NCI-H1048 (cell line): ENCODE results near the gene KRTAP5-5.
"Not testable (repeated sequence)": the region's sequence is repeated elsewhere in the genome, so short reads cannot be mapped to it uniquely, and the experiment has no call there.

Source experiments
- DNase-seq: peaks from one replicate; lab custom pipeline; 2025; lab: John Stamatoyannopoulos, UW

KRTAP5-5 gene, protein sequence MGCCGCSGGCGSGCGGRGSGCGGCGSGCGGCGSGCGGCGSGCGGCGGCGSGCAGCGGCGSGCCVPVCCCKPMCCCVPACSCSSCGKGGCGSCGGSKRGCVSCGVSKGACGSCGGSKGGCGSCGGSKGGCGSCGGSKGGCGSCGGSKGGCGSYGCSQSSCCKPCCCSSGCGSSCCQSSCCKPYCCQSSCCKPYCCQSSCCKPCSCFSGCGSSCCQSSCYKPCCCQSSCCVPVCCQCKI

DNA sequence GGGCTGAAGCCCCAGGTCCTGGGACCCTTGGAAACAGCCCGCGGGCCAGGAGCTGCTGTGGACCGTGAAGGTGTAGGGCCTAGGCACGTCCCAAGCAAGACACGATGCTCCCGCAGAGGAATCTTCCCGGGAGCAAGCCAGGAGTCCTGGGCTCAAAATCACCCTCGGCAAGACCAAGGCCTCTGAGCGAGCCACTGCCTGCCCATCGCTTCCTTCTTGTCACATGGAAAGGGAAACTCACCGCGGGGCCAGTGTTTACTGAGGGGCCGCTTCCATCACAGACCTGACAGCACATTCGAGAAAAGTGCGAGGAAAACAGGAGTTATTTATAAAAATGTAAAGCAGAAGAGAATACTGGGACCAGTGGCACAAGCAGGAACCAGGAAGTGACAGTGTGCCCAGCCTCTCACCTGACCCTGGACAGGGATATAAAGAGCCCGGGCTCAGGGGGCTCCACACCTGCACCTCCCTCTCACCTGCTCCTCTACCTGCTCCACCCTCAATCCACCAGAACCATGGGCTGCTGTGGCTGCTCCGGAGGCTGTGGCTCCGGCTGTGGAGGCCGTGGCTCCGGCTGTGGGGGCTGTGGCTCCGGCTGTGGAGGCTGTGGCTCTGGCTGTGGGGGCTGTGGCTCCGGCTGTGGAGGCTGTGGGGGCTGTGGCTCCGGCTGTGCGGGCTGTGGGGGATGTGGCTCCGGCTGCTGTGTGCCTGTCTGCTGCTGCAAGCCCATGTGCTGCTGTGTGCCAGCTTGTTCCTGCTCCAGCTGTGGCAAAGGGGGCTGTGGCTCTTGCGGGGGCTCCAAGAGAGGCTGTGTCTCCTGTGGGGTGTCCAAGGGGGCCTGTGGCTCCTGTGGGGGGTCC, at the start of gene KRTAP5-5:
Gene KRTAP5-5, plus strand, starts transcription at position 450 of the 860 bp plus-strand sequence. Its CDS starts 66 bp downstream, at position 516.
- no peak for DNase-seq

DNA sequence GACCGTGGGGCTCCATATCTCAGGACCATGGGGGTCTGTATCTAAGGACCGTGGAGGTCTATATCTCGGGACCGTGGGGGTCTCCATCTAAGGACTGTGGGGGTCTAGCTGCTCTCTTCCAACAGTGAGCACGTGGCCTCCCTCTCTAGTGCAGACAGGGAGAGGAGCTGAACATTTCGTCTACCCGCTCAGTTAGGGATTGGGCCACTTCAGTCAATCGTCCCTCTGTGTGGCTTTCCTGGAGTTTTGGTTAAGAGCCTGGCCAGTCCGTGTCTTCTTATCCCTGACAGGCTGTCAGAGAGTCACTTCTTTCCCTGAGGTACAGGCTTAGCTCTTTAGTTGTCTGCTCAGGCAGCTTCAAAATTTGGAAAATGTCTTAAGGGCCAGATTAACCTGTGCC, 47.6 kb upstream of the KRTAP5-5 start:
- DNase-seq = no peak

DNA sequence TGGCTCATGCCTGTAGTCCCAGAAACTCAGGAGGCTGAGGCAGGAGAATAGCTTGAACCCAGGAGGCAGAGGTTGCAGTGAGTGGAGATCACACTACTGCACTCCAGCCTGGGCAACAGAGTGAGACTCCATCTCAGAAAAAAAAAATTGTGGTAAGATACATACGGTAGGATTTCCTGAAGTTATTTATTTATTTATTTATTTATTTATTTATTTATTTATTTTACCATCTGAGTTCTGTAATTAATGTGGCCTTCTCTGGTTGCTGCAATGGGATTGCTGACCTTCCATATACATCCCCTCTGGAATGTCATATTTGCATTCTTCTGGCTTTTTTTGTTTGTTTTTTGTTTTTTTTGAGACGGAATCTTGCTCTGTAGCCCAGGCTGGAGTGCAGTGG, 46.7 kb upstream of the KRTAP5-5 start:
- DNase-seq = not testable (repeated sequence)

DNA sequence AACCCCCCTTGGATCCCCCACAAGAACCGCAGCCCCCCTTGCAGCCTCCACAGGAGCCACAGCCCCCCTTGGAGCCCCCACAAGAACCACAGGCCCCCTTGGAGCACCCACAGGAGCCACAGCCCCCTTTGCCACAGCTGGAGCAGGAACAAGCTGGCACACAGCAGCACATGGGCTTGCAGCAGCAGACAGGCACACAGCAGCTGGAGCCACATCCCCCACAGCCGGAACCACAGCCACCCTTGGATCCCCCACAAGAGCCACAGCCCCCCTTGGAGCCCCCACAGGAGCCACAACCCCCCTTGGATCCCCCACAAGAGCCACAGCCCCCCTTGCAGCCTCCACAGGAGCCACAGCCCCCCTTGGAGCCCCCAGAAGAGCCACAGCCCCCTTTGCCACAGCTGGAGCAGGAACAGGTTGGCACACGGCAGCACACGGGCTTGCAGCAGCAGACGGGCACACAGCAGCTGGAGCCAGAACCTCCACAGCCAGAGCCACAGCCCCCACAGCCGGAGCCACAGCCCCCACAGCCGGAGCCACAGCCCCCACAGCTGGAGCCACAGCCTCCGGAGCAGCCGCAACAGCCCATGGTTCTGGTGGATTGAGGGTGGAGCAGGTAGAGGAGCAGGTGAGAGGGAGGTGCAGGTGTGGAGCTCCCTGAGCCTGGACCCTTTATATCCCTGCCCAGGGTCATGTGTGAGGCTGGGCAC, 44.8 kb upstream of the KRTAP5-5 start, which contains the start of gene KRTAP5-1:
Gene KRTAP5-1, minus strand, starts transcription at position 623 of the 710 bp plus-strand sequence. Its CDS starts 34 bp downstream, at position 589.
- DNase-seq = not testable (repeated sequence)

DNA sequence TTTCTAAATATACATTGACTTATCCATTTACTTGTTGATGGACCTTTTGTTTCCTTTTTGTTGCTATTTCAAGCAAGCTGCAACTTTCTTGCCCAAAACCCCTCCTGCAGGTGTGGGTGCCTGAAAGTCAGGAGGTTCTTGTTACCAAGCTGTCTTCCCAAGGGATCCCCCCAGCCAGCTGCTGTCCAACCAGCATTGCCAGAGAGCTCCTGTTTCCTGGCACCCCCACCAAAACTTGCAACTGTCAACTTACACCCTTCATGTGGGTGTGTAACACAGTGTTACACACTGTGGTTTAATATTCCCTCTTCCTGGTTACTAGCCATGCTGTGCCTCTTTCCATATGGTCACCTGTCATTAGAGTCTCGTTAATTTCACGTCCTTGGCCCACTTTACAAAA, 42.9 kb upstream of the KRTAP5-5 start:
- DNase-seq = no peak

DNA sequence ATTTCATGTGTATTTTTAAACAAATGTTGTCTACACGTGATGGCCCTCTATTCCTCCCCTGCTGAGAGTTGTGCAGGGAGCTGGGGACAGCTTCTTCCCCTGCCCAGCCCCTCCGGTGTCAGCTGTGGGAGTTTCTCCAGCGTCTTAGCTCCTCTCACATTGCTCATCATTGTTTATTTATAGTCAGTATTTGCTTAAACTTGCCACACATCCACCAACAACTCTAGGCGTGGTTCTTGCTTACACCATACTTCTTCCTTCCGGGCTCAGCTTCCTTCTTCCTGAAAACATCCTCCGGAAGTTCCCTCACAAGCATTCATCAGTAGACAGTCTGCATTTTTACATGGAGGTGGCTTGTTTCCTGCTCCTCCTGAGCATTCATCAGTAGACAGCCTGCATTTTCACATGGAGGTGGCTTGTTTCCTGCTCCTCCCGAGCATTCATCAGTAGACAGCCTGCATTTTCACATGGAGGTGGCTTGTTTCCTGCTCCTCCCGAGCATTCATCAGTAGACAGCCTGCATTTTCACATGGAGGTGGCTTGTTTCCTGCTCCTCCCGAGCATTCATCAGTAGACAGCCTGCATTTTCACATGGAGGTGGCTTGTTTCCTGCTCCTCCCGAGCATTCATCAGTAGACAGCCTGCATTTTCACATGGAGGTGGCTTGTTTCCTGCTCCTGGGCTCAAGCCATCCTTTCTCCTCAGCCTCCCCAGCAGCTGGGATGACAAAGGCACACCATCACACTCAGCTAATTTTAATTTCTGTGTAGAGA, 40.2 kb upstream of the KRTAP5-5 start:
- DNase-seq = not testable (repeated sequence)

DNA sequence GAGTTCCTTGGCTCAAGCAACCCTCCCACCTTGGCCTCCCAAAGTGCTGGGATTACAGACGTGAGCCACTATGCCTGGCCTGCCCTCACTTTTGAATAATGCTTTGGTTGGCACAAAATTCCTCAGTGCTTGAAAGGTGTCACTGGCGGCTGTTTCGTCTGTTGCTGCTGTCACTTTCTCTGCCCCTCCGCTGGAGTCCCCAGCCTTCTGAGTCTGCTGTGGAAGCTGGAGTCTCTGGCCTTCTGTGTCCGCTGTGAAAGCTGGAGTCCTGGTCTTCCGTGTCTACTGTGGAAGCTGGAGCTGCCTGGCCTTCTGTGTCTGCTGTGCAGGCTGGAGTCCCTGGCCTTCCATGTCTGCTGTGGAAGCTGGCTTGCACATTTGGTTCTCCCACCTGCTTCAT, 39.6 kb upstream of the KRTAP5-5 start:
- no peak for DNase-seq

DNA sequence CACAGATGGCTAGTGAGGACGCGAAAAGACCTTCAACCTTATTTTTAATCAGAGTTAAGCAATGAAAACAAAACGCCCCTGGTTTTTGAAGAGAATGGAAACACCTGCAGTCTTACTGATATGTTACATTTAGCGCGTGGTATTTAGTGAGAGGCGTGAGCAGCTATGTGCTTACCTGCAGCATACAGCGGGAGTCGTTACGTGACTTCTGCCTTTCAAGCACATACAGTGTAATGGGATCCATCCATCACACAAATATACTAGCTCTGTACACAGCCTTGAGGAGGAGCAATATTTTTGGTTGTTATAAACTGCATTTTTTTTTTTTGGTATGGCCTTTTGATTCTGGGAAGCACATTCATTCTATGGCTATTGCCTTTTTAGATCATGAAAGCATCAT, 36.9 kb upstream of the KRTAP5-5 start:
- DNase-seq = no peak

DNA sequence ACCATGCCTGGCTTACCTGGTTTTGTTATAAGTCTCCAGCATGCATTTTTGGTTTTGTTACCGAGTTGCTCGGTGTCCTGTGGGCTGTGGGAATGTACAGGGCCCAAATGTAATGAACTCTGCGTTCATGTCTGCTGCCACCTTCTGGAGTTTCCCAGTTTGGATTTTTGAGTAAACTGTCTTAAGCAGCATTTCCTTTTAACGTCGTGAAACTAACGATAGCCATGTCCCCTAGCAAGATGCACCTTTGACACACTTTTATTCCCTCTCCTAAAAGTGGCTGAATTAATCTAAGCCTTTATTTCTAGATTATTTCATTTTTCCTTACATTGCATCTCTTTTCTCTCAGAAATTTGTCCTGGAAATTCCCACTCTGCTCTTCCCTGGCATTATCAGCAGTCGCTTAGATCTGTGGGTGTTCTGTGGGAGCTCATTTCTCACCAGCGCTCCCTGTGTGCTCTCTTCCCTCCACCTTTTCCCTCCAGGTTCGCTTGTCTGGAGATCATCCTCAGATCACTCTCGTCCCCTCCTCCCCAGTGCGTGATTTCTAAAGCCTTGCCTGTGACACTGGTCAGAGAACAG, 33.5 kb upstream of the KRTAP5-5 start:
- not testable (repeated sequence) for DNase-seq

DNA sequence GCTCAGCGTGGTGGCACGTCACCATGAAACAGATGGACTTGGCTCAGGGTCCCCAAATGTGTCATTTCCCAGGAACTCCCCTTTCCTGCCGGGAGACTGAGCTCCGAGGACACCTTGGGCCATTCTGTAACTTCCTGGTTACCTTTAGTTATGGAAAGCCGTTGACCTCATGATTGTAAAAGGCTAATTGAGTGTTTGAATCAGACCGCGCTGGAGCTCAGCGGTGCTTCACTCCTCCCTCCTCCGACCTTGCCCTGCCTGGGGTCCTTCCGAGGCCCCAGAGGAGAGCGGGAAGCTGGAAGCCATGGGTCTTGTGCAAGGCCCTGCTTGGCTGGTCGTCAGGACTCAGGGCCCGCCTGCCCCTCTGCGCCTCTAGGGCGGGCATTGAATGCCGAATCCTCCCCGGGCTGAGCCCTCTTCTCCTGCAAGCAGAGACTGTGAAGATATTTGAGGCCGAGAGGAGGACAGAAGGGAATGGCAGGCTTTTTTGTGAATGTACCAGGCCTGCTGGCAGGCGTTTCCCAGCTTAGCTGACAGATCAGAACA, 32.9 kb upstream of the KRTAP5-5 start:
- DNase-seq = not testable (repeated sequence)

DNA sequence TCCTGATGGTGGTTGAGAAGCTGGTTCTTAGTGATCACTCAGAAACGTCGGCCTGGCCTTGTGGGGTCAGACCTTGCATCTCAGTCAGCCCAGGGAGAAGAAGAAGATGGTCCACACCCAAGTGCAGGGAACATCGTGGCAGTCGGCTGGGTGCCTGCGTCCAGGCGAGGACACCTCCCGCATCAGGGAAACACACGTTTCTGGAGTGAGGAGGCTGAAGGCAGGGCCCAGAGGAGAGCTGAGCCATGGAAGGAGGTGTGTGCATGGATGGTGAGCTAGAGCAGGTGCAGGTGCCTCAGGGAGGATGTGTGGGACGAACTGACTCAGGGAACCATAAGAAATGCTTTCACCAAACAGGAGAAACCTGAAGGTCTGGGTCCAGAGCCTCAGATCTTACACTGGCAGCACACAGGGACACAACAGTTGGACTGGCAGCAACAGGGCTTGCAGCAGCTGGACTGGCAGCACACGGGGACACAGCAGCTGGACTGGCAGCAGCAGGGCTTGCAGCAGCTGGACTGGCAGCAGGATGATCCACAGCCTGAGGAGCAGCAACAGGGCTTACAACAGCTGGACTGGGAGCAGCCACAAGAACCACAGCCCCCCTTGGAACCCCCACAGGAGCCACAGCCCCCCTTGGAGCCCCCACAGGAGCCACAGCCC, 32.1 kb upstream of the KRTAP5-5 start:
- no peak for DNase-seq

DNA sequence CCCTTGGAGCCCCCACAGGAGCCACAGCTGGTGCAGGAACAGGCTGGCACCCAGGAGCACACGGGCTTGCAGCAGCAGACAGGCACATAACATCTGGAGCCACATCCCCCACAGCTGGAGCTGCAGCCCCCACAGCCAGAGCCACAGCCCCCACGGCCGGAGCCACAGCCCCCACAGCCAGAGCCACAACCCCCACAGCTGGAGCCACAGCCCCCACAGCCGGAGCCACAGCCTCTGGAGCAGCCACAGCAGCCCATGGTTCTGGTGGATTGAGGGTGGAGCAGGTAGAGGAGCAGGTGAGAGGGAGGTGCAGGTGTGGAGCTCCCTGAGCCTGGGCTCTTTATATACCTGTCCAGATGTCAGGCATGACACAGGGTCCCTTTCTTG, 31.6 kb upstream of the KRTAP5-5 start, which contains the start of gene KRTAP5-2:
Gene KRTAP5-2, minus strand, starts transcription at position 301 of the 387 bp plus-strand sequence. Its CDS starts 44 bp downstream, at position 257.
- DNase-seq = no peak

DNA sequence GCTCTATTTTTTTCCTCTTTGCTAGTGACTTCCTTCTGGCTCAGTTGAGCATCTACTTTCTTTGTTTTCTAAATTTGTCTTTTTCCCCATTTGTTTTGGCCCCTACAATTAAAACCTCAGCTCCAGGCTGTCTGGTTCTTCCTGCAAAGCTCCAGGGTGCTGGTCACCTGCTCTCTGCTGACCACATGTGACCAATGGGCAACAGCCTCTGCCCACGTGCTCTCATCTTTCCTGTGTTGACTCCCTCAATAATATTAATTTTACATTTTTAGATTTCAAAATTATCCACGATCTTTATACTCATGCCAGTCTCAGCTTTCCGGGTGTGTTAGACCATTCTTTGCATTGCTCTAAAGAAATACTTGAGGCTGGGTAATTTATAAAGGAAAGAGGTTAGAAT, 31.2 kb upstream of the KRTAP5-5 start:
- not testable (repeated sequence) for DNase-seq

DNA sequence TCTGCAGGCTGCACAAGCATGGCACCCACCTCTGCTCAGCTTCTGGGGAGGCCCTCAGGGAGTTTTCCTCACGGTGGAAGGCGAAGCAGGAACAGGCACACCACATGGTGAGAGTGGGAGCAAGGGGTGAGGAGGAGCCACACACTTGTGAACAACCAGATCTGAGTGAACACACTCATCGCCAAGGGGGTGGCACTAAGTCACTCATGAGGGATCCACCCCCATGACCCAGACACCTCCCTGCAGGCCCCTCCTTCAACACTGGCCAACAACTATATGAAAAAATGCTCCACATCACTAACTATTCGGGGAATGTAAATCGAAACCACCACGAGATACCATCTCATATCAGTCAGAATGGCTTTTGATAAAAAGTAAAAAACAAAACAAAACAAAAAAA, 30.8 kb upstream of the KRTAP5-5 start:
- DNase-seq = no peak

DNA sequence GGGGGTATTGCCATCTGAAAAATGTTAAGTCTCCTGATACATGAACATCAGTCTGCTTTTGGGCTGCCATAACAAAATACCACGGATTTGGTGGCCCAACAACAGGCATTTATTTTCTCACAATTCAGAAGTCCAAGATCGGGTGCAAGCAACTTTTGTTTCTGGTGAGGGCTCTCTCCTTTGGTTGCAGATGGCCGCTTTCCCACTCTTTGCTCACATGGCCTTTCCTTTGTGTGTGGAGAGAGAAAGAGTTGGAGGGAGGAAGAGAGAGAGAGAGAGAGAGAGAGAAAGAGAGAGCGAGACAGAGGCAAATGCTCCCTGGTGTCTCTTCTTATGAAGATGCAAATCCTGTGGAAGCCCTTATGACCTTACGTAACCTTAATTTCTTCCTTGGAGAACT, 28.9 kb upstream of the KRTAP5-5 start:
- DNase-seq = no peak

DNA sequence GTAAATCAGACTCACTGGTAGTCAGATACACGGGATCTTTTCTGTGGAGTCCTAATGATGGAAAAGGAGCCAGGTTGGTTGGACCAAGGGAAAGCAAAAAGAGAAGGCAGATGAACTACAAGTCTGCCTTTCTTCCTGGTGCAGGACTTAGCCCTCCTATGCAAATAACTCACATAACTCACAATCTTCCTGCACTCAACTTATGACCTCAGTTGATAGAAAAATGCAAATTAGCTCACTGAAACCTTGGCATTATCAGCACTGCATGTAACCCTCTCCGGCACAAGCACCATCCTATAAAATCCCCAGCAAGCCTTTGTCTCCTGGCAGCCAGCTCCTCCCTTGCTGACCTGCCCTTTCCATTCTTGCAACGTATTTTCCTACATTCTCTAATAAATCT, 27.9 kb upstream of the KRTAP5-5 start:
- peak; percentile 6 for DNase-seq

DNA sequence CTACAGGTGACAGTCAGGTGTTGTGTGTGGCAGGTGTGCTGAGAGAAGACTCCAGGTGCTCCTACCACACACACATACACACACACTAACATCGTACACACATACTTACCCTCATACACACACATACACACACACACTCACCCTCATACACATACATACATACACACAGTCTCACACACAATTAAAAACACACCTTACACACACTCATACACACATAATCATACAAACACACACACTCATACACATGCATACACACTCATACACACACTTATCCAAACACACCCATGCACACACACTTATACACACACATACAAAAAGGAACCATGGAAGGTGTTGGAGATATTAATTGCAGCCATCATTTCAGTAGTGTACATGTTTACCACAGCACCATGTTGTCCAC, 25.9 kb upstream of the KRTAP5-5 start:
- DNase-seq = no peak

DNA sequence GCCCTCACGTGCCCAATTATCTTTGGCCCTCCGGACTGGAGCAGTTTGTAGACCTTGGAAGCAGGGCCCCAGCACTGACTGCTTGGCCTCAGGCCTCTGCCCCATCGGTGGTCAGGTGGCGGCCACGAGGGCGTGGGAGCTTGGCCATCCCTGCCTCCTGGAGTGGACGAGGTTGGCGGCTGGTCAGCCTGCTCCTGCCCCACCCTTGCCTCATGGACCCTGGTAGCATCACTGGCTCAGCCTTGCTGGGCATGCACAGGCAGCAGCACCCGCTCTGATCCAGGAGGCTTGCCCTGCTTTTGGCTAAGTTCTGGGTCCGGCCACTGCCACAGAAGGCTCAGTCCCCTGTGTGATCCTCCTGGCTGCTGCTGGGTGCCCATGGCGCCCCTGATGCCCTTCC, 25.4 kb upstream of the KRTAP5-5 start:
- DNase-seq = no peak

DNA sequence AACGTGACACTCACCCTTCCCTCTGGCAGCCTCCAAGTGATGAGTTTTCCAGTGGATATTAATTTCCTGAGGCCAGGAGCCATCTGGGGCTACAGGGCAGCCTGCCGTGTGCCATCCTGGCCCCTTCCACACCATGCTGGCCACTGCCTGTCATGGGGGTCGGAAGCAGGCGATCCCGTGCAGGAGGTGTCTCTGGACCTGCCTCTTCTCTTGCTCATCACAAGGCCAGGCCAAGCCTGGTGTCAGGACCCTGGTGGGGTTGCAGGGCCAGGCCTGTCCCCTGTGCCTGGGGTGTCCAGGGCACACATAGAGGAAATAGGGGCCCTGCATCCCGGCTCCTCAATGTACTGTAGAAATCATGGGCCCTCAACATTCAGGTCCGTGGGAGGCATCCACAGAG, 24.9 kb upstream of the KRTAP5-5 start:
- no peak for DNase-seq

DNA sequence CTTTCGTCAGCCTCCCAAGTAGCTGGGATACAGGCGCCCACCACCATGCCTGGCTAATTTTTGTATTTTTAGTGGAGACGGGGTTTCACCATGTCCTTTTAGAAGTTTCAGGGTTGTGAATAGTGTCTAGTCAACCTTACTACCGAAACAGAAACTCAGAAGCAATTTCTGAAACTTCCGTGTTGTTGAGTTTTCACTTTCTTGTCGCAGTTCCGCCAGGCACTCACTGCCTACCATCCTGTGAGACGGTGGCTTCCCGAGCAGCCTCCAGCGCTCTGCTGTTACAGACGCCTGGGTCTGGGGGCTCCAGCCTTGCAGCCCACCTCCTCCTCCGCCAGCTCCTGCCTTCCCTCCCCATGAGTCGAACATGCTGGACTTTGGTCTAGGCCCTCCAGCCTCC, 23.7 kb upstream of the KRTAP5-5 start:
- not testable (repeated sequence) for DNase-seq
